ENCODE data around the gene DMD. TPM values are rescaled to one million over a fixed set of nuclear protein-coding genes. Genes with fewer than 3 reads are reported as not detected.

Gene DMD
- total and polyA plus RNA-seq, 2 of the 8 experiments (the other 6 are each of a cell fraction or from before 2014, with no cell fraction given): 4.8 to 7.4 TPM

- TF ChIP-seq NANOG (IDR thresholded peaks at IDR 0.05; ENCODE audit: insufficient read depth, low read depth, low read length, poor library complexity, severe bottlenecking) (no peak), KDM5A (IDR thresholded peaks at IDR 0.05; ENCODE audit: low read length) (no peak), JUND (IDR thresholded peaks at IDR 0.05; ENCODE audit: low read length) (no peak)
These were observed 2113.3 kb downstream of the DMD start (continued) for GRCh38 chrX:31098079-31098478.

All from H1 (cell line).